Astrocyte (in vitro differentiated cells and primary cell): ENCODE results near the gene TBC1D8.

Experiments
- EZH2 ChIP-seq: IDR thresholded peaks from 2 replicates; pipeline ENCODE4 v1.6.1; 2012; ENCODE audit warnings: mild to moderate bottlenecking, low read length, inconsistent platforms; ENCODE audit not compliant: insufficient read depth
- TF ChIP-seq, protein P1 (sequence below): IDR thresholded peaks from 2 replicates; pipeline ENCODE4 v1.5.1; 2011; ENCODE audit warnings: low read depth, mild to moderate bottlenecking, inconsistent platforms, low read length, moderate library complexity; ENCODE audit not compliant: insufficient read depth

GRCh38 chr2:101162561-101163330, 11.6 kb upstream of the TBC1D8 start:
- TF ChIP-seq, protein P1, sequence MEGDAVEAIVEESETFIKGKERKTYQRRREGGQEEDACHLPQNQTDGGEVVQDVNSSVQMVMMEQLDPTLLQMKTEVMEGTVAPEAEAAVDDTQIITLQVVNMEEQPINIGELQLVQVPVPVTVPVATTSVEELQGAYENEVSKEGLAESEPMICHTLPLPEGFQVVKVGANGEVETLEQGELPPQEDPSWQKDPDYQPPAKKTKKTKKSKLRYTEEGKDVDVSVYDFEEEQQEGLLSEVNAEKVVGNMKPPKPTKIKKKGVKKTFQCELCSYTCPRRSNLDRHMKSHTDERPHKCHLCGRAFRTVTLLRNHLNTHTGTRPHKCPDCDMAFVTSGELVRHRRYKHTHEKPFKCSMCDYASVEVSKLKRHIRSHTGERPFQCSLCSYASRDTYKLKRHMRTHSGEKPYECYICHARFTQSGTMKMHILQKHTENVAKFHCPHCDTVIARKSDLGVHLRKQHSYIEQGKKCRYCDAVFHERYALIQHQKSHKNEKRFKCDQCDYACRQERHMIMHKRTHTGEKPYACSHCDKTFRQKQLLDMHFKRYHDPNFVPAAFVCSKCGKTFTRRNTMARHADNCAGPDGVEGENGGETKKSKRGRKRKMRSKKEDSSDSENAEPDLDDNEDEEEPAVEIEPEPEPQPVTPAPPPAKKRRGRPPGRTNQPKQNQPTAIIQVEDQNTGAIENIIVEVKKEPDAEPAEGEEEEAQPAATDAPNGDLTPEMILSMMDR = no peak
- TF ChIP-seq EZH2 = no peak
